Liver (tissue), 9 donors: ENCODE results near the gene CDC42BPB. TPM values are rescaled to one million over a fixed set of nuclear protein-coding genes. Genes with fewer than 3 reads are reported as not detected.

Source experiments
- DNase-seq: peaks from one replicate; pipeline ENCODE4 v3.0.0-alpha.2; 2017; ENCODE audit warnings: low spot score
- H3K27ac ChIP-seq, 2 donors: one replicate each; pipeline ENCODE4 v1.7.0; 2013; ENCODE audit warnings: inconsistent platforms in 2 of 2, low read length in 2 of 2, control low read depth in 1 of 2, low read depth in 1 of 2, mild to moderate bottlenecking in 1 of 2
- H3K27me3 ChIP-seq, 4 donors: one replicate each; pipeline versions ENCODE4 v1.6.1 to v1.7.0; 2013; ENCODE audit warnings: low read length in 3 of 4, inconsistent platforms in 1 of 4, mild to moderate bottlenecking in 1 of 4, moderate library complexity in 1 of 4; ENCODE audit not compliant: control insufficient read depth in 4 of 4, insufficient read depth in 4 of 4
- H3K36me3 ChIP-seq, 4 donors: one replicate each; pipeline versions ENCODE4 v1.6.1 to v1.7.0; 2013; ENCODE audit warnings: low read length in 3 of 4, mild to moderate bottlenecking in 3 of 4, low read depth in 1 of 4, moderate library complexity in 1 of 4; ENCODE audit not compliant: control insufficient read depth in 4 of 4, insufficient read depth in 3 of 4
- H3K4me1 ChIP-seq, 4 donors: one replicate each; pipeline versions ENCODE4 v1.6.1 to v1.7.0; 2013; ENCODE audit warnings: low read length in 3 of 4, mild to moderate bottlenecking in 3 of 4, moderate library complexity in 1 of 4; ENCODE audit not compliant: control insufficient read depth in 4 of 4, insufficient read depth in 4 of 4
- H3K4me3 ChIP-seq, 3 donors: one replicate each; pipeline versions ENCODE4 v1.6.1 to v1.7.0; 2013; ENCODE audit warnings: low read length in 3 of 3, control low read depth in 1 of 3, low read depth in 1 of 3, mild to moderate bottlenecking in 1 of 3
- H3K9ac ChIP-seq, 2 donors: one replicate each; pipeline ENCODE4 v1.7.0; 2013; ENCODE audit warnings: low read length in 2 of 2, mild to moderate bottlenecking in 2 of 2, moderate library complexity in 2 of 2, control low read depth in 1 of 2, low read depth in 1 of 2
- H3K9me3 ChIP-seq, 4 donors: one replicate each; pipeline versions ENCODE4 v1.6.1 to v1.7.0; 2013; ENCODE audit warnings: low read length in 3 of 4; ENCODE audit not compliant: control insufficient read depth in 4 of 4
- CTCF ChIP-seq: fragments of 150-350 bp; IDR thresholded peaks from 2 replicates; pipeline ENCODE4 v1.5.1; 2017; ENCODE audit warnings: improper control_type of control experiment, low read depth, low read length; ENCODE audit not compliant: missing input control
- EGR1 ChIP-seq, 2 donors: IDR thresholded peaks; 2 replicates each; pipeline ENCODE4 v1.6.1; 2016 to 2018; ENCODE audit warnings: antibody characterized with exemption in 2 of 2, low read depth in 2 of 2
- FOXA1 ChIP-seq: IDR thresholded peaks from 2 replicates; pipeline ENCODE4 v1.6.1; 2016; ENCODE audit warnings: antibody characterized with exemption
- FOXA2 ChIP-seq: IDR thresholded peaks from 2 replicates; pipeline ENCODE4 v1.6.1; 2016; ENCODE audit warnings: antibody characterized with exemption
- GABPA ChIP-seq, 2 donors: IDR thresholded peaks in 1 of 2; conservative IDR thresholded peaks in 1 of 2; 2 replicates each; pipeline ENCODE4 v1.6.1; 2016; ENCODE audit warnings: antibody characterized with exemption in 2 of 2, mild to moderate bottlenecking in 1 of 2, moderate library complexity in 1 of 2
- HNF4A ChIP-seq, 2 donors: conservative IDR thresholded peaks; 2 replicates each; pipeline ENCODE4 v1.6.1; 2016; ENCODE audit warnings: antibody characterized with exemption in 2 of 2, mild to moderate bottlenecking in 2 of 2
- HNF4G ChIP-seq: IDR thresholded peaks from 2 replicates; pipeline ENCODE4 v1.6.1; 2016; ENCODE audit warnings: antibody characterized with exemption
- JUND ChIP-seq, 2 donors: IDR thresholded peaks; 2 replicates each; pipeline ENCODE4 v1.6.1; 2016; ENCODE audit warnings: antibody characterized with exemption in 2 of 2
- NR2F2 ChIP-seq: IDR thresholded peaks from 2 replicates; pipeline ENCODE4 v1.6.1; 2016; ENCODE audit warnings: antibody characterized with exemption
- RAD21 ChIP-seq, 2 donors: IDR thresholded peaks; 2 replicates each; pipeline ENCODE4 v1.6.1; 2016; ENCODE audit warnings: antibody characterized with exemption in 2 of 2, mild to moderate bottlenecking in 2 of 2
- RXRA ChIP-seq, 2 donors: IDR thresholded peaks; 2 replicates each; pipeline ENCODE4 v1.6.1; 2017 to 2018; ENCODE audit warnings: antibody characterized with exemption in 2 of 2, mild to moderate bottlenecking in 1 of 2
- SP1 ChIP-seq: IDR thresholded peaks from 2 replicates; pipeline ENCODE4 v1.6.1; 2018; ENCODE audit warnings: antibody characterized with exemption, mild to moderate bottlenecking
- TAF1 ChIP-seq: conservative IDR thresholded peaks from 2 replicates; pipeline ENCODE4 v1.6.1; 2016; ENCODE audit warnings: antibody characterized with exemption, mild to moderate bottlenecking
- YY1 ChIP-seq: IDR thresholded peaks from 2 replicates; pipeline ENCODE4 v1.6.1; 2016; ENCODE audit warnings: antibody characterized with exemption, mild to moderate bottlenecking
- ZBTB33 ChIP-seq: IDR thresholded peaks from 2 replicates; pipeline ENCODE4 v1.6.1; 2016; ENCODE audit warnings: antibody characterized with exemption
- WGBS: extraction: QIAGEN DNeasy Blood & Tissue Kit; methylation state at CpG from one replicate; pipeline ENCODE4 v1.1.7; 2013; 5-methylcytosine and 5-hydroxymethylcytosine counted together
- polyA plus RNA-seq, 2 donors: library from polyadenylated mRNA; stranded (reverse) in 1 of 2; unstranded in 1 of 2; fragments of 200-250 nt in 1 of 2; fragments of >200 nt in 1 of 2; fragmentation: Nextera tagmentation in 1 of 2; extraction: Ambion mirVana in 1 of 2; gene quantifications; one replicate each; pipeline versions ENCODE4 v1.2.1 to v1.2.3, GENCODE V29; 2013 to 2015
- total RNA-seq, 2 donors: library from RNA; depleted of rRNA; stranded (reverse); fragments of >200 nt; gene quantifications; one replicate each; pipeline ENCODE4 v1.2.3, GENCODE V29; 2014
- TF ChIP-seq, protein P1 (sequence below): IDR thresholded peaks from 2 replicates; pipeline ENCODE4 v1.6.1; 2016; ENCODE audit warnings: antibody characterized with exemption
- TF ChIP-seq, protein P2 (sequence below): IDR thresholded peaks from 2 replicates; pipeline ENCODE4 v1.6.1; 2016; ENCODE audit warnings: antibody characterized with exemption
- TF ChIP-seq, protein P3 (sequence below): IDR thresholded peaks from 2 replicates; pipeline ENCODE4 v1.6.1; 2016; ENCODE audit warnings: antibody characterized with exemption, mild to moderate bottlenecking
- donor health status: healthy.
- donor health status: healthy.
- donor health status: healthy.
- donor health status: healthy.
- donor health status: healthy.

Gene CDC42BPB
- total and polyA plus RNA-seq, 4 donors: 4.1 to 78.7 (median 29.7) TPM

DNA sequence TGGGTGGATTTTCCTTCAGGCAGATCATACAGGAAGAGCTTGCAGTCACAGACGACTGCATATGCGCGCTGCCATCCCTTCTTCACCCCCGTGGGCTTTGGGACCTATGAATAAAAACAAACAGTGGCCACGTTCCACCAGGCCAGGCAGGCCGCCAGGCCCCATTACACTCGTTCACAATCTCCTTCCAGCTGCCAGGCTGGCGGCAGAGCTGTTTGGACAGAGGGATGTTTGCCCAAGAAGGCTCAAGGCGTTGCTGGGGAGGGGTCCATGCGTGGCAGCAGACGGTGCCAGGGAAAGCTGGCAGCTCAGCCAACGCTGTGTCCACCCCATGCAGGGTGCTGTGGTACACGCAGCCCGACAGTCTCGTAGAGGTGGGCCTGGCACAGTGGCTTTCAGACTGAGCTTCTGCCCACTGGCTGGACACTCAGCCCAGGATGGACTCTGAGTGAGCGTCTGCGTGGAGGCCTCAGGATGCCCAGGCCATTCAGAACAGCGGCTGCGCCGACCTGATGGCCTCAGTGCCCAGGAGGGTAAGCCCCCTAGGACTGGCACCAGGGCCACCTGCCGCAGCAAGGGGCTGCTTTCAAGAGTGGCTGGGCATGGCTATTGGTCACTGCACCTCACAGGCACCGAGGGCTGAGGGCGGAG is 107.4 kb downstream of the CDC42BPB start:
- no peak for DNase-seq
- Histone ChIP-seq H3K9me3 (no peaks in the 10 kb centered on the region), H3K4me1 (peaks cover 0 to 6% (median 3%) of the 10 kb centered on the region in 4 donors), H3K4me3 (no peak overlapping the region), H3K36me3 (peaks cover 20 to 81% (median 46%) of the 10 kb centered on the region in 4 donors), H3K27ac (no peak overlapping the region), H3K27me3 (no peaks in the 10 kb centered on the region), H3K9ac (no peak overlapping the region)
- 58% methylated on average over 23 of the region's 23 CpGs for WGBS
- no peak for TF ChIP-seq HNF4G
- TF ChIP-seq, protein P1, sequence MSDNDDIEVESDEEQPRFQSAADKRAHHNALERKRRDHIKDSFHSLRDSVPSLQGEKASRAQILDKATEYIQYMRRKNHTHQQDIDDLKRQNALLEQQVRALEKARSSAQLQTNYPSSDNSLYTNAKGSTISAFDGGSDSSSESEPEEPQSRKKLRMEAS: no peak
- TF ChIP-seq CTCF: no peak
- no peak for TF ChIP-seq SP1
- TF ChIP-seq JUND (IDR thresholded peaks at IDR 0.05): no peak
- no peak for TF ChIP-seq RAD21 (IDR thresholded peaks at IDR 0.05)
- TF ChIP-seq FOXA1: no peak
- TF ChIP-seq ZBTB33: no peak
- no peak for TF ChIP-seq TAF1
- no peak for TF ChIP-seq EGR1 (IDR thresholded peaks at IDR 0.05; ENCODE audit: low read depth in 2 of 2)
- TF ChIP-seq, protein P2, sequence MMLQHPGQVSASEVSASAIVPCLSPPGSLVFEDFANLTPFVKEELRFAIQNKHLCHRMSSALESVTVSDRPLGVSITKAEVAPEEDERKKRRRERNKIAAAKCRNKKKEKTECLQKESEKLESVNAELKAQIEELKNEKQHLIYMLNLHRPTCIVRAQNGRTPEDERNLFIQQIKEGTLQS: no peak
- TF ChIP-seq RXRA (IDR thresholded peaks at IDR 0.05): no peak
- TF ChIP-seq NR2F2: no peak
- no peak for TF ChIP-seq YY1
- TF ChIP-seq FOXA2: no peak
- TF ChIP-seq GABPA (IDR thresholded peaks at IDR 0.05 in 1 of 2, conservative IDR thresholded peaks at IDR 0.05 in 1 of 2): no peak
- TF ChIP-seq, protein P3, sequence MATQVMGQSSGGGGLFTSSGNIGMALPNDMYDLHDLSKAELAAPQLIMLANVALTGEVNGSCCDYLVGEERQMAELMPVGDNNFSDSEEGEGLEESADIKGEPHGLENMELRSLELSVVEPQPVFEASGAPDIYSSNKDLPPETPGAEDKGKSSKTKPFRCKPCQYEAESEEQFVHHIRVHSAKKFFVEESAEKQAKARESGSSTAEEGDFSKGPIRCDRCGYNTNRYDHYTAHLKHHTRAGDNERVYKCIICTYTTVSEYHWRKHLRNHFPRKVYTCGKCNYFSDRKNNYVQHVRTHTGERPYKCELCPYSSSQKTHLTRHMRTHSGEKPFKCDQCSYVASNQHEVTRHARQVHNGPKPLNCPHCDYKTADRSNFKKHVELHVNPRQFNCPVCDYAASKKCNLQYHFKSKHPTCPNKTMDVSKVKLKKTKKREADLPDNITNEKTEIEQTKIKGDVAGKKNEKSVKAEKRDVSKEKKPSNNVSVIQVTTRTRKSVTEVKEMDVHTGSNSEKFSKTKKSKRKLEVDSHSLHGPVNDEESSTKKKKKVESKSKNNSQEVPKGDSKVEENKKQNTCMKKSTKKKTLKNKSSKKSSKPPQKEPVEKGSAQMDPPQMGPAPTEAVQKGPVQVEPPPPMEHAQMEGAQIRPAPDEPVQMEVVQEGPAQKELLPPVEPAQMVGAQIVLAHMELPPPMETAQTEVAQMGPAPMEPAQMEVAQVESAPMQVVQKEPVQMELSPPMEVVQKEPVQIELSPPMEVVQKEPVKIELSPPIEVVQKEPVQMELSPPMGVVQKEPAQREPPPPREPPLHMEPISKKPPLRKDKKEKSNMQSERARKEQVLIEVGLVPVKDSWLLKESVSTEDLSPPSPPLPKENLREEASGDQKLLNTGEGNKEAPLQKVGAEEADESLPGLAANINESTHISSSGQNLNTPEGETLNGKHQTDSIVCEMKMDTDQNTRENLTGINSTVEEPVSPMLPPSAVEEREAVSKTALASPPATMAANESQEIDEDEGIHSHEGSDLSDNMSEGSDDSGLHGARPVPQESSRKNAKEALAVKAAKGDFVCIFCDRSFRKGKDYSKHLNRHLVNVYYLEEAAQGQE: no peak
- TF ChIP-seq HNF4A (conservative IDR thresholded peaks at IDR 0.05): no peak
